GM19328 (cell line): ENCODE data around the gene GNL3.
"Not testable (repeated sequence)": the region's sequence is repeated elsewhere in the genome, so short reads cannot be mapped to it uniquely, and the experiment has no call there.

Experiments used
- ATAC-seq: cut with Tn5 transposase; IDR thresholded peaks from one replicate; pipeline ENCODE4 v1.9.1; 2021; ENCODE audit warnings: mild to moderate bottlenecking, moderate library complexity; ENCODE audit not compliant: unreplicated experiment

GNL3 gene

DNA sequence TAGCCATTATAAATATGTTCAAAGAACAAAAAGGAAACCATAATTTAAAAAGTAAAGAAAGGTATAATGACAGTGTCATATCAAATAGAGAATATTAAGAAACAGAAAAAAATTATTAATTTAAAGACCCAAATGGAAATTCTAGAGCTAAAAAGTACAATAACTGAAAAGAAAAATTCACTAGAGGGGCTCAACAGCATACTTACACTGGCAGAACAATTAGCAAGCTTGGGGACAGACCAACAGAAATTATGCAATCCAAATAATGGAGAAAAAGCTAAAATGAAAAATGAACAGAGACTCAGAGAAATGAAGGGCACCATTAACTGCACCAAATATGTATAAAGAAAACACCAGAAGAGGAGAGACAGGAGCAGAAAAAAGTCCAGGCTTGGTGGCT lies 33.8 kb downstream of the GNL3 start:
- no peak for ATAC-seq

DNA sequence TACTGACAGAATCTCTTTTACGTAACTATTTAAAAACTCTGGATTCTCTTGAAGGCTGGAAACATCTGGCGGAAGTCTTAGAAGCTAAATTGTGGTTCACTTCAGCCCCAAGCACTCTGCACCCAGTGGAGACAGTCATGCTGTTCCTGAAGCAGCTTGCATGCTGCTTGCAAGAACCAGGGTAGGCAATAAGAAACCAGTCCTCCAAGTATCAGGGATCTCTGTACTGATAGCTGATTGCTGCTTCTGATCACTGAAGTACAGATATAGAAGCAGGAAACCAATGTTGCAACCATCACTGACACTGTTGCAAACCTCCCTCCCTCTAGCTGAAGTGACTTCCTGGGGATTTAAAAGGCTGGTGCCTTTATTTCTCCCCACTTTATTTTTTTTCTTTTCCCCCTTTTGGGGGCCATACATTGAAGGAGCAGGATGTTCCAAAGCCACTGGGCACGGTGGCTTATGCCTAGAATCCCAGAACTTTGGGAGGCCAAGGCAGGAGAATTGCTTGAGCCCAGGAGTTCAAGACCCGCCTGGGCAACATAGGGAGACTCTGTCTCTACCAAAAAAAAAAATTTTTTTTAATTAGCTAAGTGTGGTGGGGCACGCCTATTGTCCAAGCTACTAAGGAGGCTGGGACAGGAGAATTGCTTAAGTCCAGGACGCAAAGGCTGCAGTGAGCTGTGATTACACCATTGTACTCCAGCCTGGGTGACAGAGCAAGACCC lies 35.3 kb downstream of the GNL3 start:
- no peak for ATAC-seq

DNA sequence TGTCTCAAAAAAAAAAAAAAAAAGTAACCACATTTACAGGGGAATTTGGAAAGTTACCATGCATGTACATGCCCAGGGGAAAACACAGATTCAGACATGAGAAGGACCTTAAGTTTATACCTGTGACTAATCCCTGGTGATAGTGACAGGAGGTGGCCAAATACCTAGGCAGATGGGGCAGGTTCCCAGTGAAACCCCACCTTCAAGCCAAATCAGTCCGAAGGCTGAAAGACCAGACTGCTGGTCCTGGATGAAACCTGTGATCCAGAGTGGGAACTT lies 35.8 kb downstream of the GNL3 start:
- no peak for ATAC-seq

DNA sequence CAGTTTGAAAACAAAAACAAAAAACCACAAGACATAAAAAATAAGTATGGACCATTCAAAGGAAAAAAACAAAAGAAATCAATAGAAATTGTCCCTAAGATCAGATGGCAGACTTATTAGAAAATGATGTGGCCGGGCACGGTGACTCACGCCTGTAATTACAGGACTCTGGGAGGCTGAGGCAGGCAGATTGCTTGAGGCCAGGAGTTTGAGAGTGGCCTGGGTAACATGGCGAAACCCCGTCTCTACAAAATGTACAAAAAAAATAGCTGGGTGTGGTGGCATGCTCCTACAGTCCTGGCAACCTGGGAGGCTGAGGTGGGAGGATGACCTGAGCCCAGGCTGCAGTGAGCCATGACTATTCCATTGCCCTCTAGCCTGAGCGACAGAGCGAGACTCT lies 36.7 kb downstream of the GNL3 start:
- ATAC-seq, result no peak

DNA sequence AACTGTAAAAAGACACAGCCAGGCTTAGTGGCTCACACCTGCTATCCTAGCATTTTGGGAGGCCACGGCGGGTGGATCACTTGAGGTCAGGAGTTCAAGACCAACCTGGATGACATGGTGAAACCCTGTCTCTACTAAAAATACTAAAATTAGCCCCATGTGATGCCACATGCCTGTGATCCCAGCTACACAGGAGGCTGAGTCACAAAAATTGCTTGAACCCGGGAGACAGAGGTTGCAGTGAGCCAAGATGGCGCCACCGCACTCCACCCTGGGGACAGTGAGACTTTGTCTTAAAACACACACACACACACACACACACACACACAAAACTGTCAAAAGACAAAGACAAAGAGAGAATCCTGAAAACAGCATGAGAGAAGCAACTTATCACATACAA lies 38.1 kb downstream of the GNL3 start:
- no peak for ATAC-seq

DNA sequence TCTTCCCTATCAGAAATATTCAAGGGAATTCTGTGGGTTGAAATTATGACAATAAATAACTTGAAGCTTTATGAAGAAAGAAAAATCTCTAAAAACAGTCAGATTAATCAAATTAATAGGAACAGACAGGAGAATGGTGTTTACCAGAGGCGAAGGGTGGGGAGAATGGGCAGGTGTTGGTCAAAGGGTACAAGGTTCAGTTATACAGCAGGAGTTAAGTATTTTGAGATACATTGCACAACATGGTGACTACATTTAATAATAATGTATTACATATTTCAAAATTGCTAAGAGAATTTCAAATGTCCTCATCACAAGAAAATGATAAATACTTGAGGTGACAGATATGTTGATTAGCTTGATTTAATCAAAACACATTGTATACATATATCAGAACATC lies 38.7 kb downstream of the GNL3 start:
- no peak for ATAC-seq

DNA sequence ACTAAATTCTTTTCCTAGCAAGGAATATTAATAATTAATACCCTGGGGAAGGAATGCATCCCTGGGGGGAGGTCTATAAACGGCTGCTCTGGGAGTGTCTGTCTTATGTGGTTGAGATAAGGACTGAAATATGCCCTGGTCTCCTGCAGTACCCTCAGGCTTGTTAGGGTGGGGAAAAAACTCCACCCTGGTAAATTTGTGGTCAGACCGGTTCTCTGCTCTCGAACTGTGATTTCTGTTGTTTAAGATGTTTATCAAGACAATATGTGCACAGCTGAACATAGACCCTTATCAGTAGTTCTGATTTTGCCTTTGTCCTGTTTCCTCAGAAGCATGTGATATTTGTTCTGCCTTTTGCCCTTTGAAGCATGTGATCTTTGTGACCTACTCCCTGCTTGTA lies 42.9 kb downstream of the GNL3 start:
- ATAC-seq, result not testable (repeated sequence)

DNA sequence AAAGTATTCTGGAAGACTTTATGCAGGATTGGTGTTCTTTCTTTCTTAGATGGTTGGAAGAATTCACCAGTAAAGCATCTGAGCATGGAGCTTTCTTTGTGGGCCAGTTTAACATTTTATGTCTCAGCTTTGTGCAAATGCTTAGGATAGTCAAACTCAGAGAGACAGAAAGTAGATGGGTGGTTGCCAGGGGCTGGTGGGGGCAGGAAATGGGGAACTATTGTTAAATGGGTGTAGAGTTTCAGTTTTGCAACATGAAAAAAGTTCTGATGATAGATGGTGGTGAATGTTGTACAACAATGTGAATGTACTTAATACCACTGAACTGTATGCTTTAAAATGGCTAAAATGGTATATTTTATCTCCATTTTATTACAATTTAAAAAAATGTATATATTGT lies 44.8 kb downstream of the GNL3 start:
- ATAC-seq, result no peak

DNA sequence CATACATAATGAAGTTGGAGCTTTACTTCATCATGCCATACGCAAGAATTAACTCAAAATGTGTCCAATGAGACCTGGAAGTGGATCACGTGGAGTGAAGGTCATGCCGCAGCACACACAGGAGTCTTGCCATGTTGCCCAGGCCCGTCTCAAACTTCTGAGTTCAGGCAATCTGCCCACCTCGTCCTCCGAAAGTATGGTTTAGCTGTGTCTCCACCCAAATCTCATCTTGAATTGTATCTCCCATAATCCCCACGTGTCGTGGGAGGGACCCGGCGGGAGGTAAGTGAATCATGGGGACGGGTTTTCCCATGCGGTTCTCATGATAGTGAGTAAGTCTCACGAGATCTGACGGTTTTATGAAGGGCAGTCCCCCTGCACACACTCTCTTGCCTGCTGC lies 45.8 kb downstream of the GNL3 start:
- ATAC-seq, result no peak

DNA sequence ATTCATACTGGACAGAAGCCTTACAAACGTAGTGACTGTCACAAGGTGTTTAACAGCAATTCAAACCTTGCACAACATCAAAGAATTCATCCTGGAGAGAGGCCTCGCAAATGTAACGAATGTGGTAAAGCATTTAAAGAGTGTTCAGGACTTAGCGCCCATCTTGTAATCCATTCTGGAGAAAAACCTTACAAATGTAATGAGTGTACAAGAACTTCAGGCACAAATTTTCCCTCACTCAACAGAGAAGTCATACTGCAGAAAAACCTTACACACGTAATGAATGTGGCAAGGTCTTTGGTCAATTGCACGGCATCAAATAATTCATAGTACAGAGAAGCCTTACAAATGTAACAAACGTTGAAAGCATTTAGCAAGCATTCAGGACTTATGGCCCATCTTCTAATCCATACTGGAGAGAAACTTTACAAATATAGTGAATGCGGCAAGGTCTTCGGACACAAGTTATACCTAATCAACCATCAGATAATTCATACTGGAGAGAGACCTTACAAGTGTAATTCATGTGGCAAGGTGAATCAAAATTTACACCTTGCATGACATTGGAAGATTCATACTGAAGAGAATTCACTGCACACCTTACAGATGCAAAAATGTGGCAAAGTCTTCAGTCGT lies 47.5 kb downstream of the GNL3 start:
- ATAC-seq, result no peak

DNA sequence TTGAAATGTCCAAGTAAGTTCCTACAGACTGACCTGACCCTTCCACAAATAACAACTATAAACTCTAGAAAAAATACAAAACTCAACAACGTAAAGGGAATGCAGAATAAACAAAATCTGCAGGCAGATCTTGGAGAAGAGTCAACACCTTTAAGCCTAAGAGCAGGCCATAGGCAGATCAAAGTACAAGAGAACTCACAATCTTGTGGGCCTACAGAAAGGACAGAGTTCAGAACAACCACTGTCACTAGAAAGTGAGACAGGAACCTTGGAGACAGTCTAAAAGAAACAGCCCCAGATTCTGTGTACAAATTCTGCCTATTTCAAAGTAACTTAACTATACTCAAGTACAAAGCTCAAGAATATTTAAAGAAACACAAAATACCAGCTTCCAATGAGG lies 53.9 kb downstream of the GNL3 start:
- no peak for ATAC-seq

DNA sequence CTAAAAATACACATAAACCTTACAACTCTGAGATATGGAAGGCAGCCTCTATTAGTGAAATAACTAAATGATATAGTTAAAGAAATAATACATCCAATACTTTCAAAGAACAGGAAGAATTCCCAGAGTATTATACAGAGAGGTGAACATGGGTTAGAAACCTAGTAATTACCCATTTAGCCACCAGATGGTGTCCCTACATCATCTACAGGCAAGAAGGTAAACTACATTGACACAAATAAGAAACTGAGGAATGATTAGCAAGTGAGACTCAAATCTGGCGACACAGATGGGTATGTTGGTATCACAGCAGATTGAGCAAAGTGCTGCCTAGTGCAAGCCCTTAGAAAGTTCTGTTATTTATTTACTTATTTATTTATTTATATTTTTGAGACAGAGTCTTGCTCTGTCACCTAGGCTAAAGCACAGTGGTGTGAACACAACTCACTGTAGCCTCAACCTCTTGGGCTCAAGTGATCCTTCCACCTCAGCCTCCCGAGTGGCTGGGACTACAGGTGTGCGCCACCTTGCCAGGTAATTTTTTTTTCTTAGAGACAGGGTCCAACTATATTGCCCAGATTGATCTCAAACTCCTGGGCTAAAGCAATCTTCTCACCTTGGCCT lies 56.7 kb downstream of the GNL3 start:
- no peak for ATAC-seq

DNA sequence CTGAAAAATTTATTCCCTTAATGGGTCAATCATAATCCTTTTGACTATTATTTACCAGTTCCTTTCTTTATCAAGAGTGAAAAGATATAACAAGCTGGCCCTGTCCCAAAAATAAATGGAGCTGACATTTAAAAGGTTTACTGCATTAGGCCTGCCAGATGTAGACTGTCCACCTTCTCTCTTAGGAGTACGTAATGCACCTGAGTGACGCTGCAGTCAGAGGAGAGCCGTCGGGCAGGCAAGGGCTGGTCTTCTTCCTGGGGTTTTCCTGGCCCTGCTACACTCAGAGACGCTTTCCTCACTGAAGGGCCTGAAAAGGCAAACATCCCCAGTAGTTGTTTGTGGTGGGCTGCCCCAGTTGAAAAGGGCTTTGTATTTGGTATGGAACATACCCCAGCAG lies 57.3 kb downstream of the GNL3 start:
- ATAC-seq, result no peak

DNA sequence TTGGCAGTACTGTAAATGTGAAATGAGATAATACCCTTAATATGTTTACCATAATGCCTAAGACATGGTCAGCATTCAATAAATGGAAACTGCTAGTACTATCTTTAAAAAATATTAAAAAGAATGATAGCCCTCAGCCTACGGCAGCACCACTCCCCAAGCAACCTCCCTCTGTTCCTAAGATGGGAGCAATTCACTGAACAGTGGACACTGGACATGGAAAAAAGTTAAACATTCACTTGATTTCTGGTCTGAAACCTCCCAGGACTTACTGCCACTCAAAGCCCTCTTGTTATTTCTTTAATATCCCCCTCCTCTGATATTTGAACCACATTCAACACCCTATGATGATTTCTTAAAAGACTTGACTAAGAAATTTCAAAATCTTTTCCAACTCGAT lies 57.9 kb downstream of the GNL3 start:
- ATAC-seq, result no peak
